ENCODE measurements around the gene IL15RA.
A peak's percentile ranks its signal among the peaks of the same experiment; 100 is the strongest.
"Not testable (repeated sequence)": the region's sequence is repeated elsewhere in the genome, so short reads cannot be mapped to it uniquely, and the experiment has no call there.

The IL15RA gene

GRCh38 chr10:6005856-6006395, 28.6 kb upstream of the IL15RA start:
- ATAC-seq, result no peak

- ATAC-seq, result not testable (repeated sequence)
Measured at GRCh38 chr10:6005161-6005804, 27.9 kb upstream of the IL15RA start.

GRCh38 chr10:6002809-6003510, 25.6 kb upstream of the IL15RA start:
- peak; percentile 79 to 81 for ATAC-seq

GRCh38 chr10:5999440-6000165, 22.3 kb upstream of the IL15RA start:
- ATAC-seq, result no peak

- no peak for ATAC-seq
Measured at GRCh38 chr10:5996696-5997095, 19.4 kb upstream of the IL15RA start.

GRCh38 chr10:5992398-5992797, 15.1 kb upstream of the IL15RA start:
- no peak for ATAC-seq

GRCh38 chr10:5991708-5992107, 14.4 kb upstream of the IL15RA start:
- ATAC-seq, result no peak

- ATAC-seq, result no peak
Measured at GRCh38 chr10:5989756-5990155, 12.4 kb upstream of the IL15RA start.

- no peak for ATAC-seq
Measured at GRCh38 chr10:5988336-5988920, 11.1 kb upstream of the IL15RA start.

- peak; percentile 53 to 72 for ATAC-seq
Measured at GRCh38 chr10:5987747-5988146, 10.4 kb upstream of the IL15RA start.

GRCh38 chr10:5985029-5985428, 7.7 kb upstream of the IL15RA start:
- ATAC-seq, result no peak

- ATAC-seq, result no peak
Measured at GRCh38 chr10:5983774-5984173, 6.4 kb upstream of the IL15RA start.

- no peak for ATAC-seq
Measured at GRCh38 chr10:5981529-5981928, 4.2 kb upstream of the IL15RA start.

GRCh38 chr10:5978230-5978489, 817 bp upstream of the IL15RA start:
- ATAC-seq, result no peak

GRCh38 chr10:5976512-5977470, 552 bp downstream of the IL15RA start:
- peak; percentile 1 to 5 for ATAC-seq

- ATAC-seq, result peak; percentile 75 to 79
Measured at GRCh38 chr10:5975641-5976473, 1.5 kb downstream of the IL15RA start.

- ATAC-seq, result no peak
Measured at GRCh38 chr10:5973069-5973468, 4.3 kb downstream of the IL15RA start.

GRCh38 chr10:5971886-5972285, 5.5 kb downstream of the IL15RA start:
- ATAC-seq, result no peak

- peak; percentile 62 for ATAC-seq
Measured at GRCh38 chr10:5971315-5971832, 6.0 kb downstream of the IL15RA start.

GRCh38 chr10:5970527-5970926, 6.8 kb downstream of the IL15RA start:
- ATAC-seq, result no peak

- no peak for ATAC-seq
Measured at GRCh38 chr10:5970066-5970465, 7.3 kb downstream of the IL15RA start.

Data from activated CD4-positive, CD25-positive, alpha-beta regulatory T cell treated with anti-CD3 and anti-CD28 coated beads, Interleukin-2, amount 50 U/mL, for 24 hours (primary cell).